ENCODE results near the gene TAMALIN. TPM values are rescaled to one million over a fixed set of nuclear protein-coding genes. Genes with fewer than 3 reads are reported as not detected.

Gene TAMALIN
- total RNA-seq, 2 experiments from 2014 or later, result 495 to 525 TPM

DNA sequence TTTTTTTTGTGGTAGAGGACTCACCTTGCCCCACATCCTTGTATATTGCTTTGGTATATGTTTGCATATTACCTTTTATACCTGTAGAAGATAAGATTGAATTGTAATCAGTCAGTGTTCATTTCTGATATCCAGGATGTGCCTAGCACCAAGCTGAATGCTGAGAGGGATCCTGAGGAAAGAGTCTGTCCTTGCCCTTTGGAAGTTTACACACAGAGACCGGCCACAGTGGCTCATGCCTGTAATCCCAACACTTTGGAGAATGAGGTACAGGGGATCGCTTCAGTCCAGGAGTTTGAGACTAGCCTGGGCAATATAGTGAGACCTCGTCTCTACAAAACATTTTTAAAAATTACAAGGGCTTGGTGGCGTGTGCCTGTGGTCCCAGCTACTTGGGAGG, 46.8 kb upstream of the TAMALIN start:
- H3K27ac ChIP-seq (ENCODE audit: low read depth in 1 of 2, low read length in 2 of 2), result no peak overlapping the region
- H3K27ac Mint-ChIP-seq, result peak overlapping the region; percentile 16
- H3K27me3 Mint-ChIP-seq, result no peaks in the 10 kb centered on the region
- peaks cover 2% of the 10 kb centered on the region for H3K36me3 ChIP-seq (ENCODE audit: insufficient read depth, low read length)
- peaks cover 4% of the 10 kb centered on the region for H3K4me1 ChIP-seq (ENCODE audit: insufficient read depth, low read length)
- no peak overlapping the region for H3K4me3 ChIP-seq (ENCODE audit: low read length)
- H3K9me3 ChIP-seq (ENCODE audit: control insufficient read depth in 1 of 2, insufficient read depth in 1 of 2, low read length in 2 of 2), result no peaks in the 10 kb centered on the region
- TF ChIP-seq, protein P1, sequence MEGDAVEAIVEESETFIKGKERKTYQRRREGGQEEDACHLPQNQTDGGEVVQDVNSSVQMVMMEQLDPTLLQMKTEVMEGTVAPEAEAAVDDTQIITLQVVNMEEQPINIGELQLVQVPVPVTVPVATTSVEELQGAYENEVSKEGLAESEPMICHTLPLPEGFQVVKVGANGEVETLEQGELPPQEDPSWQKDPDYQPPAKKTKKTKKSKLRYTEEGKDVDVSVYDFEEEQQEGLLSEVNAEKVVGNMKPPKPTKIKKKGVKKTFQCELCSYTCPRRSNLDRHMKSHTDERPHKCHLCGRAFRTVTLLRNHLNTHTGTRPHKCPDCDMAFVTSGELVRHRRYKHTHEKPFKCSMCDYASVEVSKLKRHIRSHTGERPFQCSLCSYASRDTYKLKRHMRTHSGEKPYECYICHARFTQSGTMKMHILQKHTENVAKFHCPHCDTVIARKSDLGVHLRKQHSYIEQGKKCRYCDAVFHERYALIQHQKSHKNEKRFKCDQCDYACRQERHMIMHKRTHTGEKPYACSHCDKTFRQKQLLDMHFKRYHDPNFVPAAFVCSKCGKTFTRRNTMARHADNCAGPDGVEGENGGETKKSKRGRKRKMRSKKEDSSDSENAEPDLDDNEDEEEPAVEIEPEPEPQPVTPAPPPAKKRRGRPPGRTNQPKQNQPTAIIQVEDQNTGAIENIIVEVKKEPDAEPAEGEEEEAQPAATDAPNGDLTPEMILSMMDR (IDR thresholded peaks at IDR 0.05), result no peak
- intact Hi-C loops (cut with DNase I, micrococcal nuclease), result loop anchor here in 1 of 2 experiments (2.0 kb wide), 1 partner anchor 15 kb away; no protein-coding TSS in a partner anchor
- DNase-seq (no peak), ATAC-seq (ENCODE audit: poor library complexity) (no peak)
- no peaks in the 10 kb centered on the region for H3K9me3 Mint-ChIP-seq
- POLR2A ChIA-PET, result interaction anchor here (0.6 kb wide), 1 partner anchor 29 kb away, joined by 3 read pairs; no protein-coding TSS in a partner anchor
- H3K4me1 Mint-ChIP-seq (ENCODE audit: low read depth), result peaks cover 65% of the 10 kb centered on the region
- H3K36me3 Mint-ChIP-seq (ENCODE audit: low read depth), result peaks cover 28% of the 10 kb centered on the region
- CTCF ChIA-PET, result interaction anchor here (3.7 kb wide), 1 partner anchor 11 kb away, joined by 13 read pairs; no protein-coding TSS in a partner anchor
- H3K4me3 Mint-ChIP-seq, result no peak overlapping the region
- no peaks in the 10 kb centered on the region for H3K27me3 ChIP-seq (ENCODE audit: control insufficient read depth in 1 of 2, insufficient read depth in 2 of 2, low read length in 2 of 2)

DNA sequence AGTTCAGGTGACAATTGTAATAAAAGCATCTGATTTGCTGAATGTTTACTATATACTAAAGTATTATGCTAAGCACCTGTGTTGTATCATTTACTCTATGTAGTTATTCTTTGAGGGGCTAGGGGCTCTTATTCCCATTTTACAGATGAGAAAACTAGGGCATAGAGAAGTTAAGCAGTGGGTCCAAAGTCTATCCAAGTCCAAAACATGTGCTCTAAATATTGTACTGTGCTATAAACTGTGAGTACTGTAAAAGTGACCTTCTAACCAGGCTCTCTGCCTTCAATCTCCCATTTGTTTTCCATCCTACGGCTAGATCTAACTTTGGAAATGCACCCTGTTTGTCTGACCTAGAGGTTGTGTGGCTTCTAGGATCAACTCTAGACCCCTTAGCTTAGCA, 46.3 kb upstream of the TAMALIN start:
- Histone ChIP-seq H3K9me3 (ENCODE audit: control insufficient read depth in 1 of 2, insufficient read depth in 1 of 2, low read length in 2 of 2) (no peaks in the 10 kb centered on the region), H3K4me3 (ENCODE audit: low read length) (no peak overlapping the region), H3K4me1 (ENCODE audit: insufficient read depth, low read length) (peaks cover 4% of the 10 kb centered on the region), H3K27me3 (ENCODE audit: control insufficient read depth in 1 of 2, insufficient read depth in 2 of 2, low read length in 2 of 2) (no peaks in the 10 kb centered on the region), H3K36me3 (ENCODE audit: insufficient read depth, low read length) (peaks cover 2% of the 10 kb centered on the region), H3K27ac (ENCODE audit: low read depth in 1 of 2, low read length in 2 of 2) (no peak overlapping the region)
- ATAC-seq (ENCODE audit: poor library complexity) (no peak), DNase-seq (no peak)
- ChIA-PET CTCF (interaction anchor here (3.7 kb wide), 1 partner anchor 10 kb away, joined by 13 read pairs; no protein-coding TSS in a partner anchor), POLR2A (interaction anchor here (0.6 to 2.5 kb wide), 2 partner anchors 11 to 28 kb away, joined by 3 to 19 read pairs; no protein-coding TSS in a partner anchor)
- TF ChIP-seq, protein P1 (IDR thresholded peaks at IDR 0.05), result no peak
- Mint-ChIP-seq H3K27ac (peak overlapping the region; percentile 63), H3K4me3 (no peak overlapping the region), H3K9me3 (no peaks in the 10 kb centered on the region), H3K36me3 (ENCODE audit: low read depth) (peaks cover 28% of the 10 kb centered on the region), H3K4me1 (ENCODE audit: low read depth) (peaks cover 61% of the 10 kb centered on the region), H3K27me3 (no peaks in the 10 kb centered on the region)
- intact Hi-C loops (cut with DNase I, micrococcal nuclease), result loop anchor here in 1 of 2 experiments (2.0 kb wide), 1 partner anchor 14 kb away; no protein-coding TSS in a partner anchor

DNA sequence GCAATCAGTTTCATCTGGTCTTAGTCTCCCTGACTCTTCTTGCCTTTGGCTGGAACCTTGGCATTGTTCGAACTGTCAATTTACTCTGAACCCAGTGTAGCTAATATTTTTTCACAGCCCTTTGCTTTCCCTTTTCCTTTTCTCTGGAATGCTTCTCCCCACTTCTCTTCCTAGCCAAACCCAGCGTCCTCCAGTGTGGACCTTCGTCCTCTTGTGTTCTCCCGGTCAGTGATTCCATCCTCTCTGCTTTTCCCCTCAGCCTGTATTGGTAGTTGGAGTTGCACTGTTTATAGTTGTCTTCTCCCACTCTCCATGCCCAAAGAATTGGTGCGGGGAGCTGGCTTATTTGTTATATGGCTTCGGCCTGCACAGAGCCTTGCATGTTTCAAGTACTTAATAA, 45.9 kb upstream of the TAMALIN start:
- H3K4me1 Mint-ChIP-seq (ENCODE audit: low read depth), result peaks cover 61% of the 10 kb centered on the region
- Histone ChIP-seq H3K4me1 (ENCODE audit: insufficient read depth, low read length) (peaks cover 4% of the 10 kb centered on the region), H3K4me3 (ENCODE audit: low read length) (no peak overlapping the region), H3K9me3 (ENCODE audit: control insufficient read depth in 1 of 2, insufficient read depth in 1 of 2, low read length in 2 of 2) (no peaks in the 10 kb centered on the region), H3K27me3 (ENCODE audit: control insufficient read depth in 1 of 2, insufficient read depth in 2 of 2, low read length in 2 of 2) (no peaks in the 10 kb centered on the region), H3K36me3 (ENCODE audit: insufficient read depth, low read length) (peaks cover 2% of the 10 kb centered on the region), H3K27ac (ENCODE audit: low read depth in 1 of 2, low read length in 2 of 2) (peak overlapping the region in 1 of 2 donors; percentile 16)
- H3K27ac Mint-ChIP-seq, result peak overlapping the region; percentile 63
- H3K4me3 Mint-ChIP-seq, result peak overlapping the region; percentile 10
- H3K36me3 Mint-ChIP-seq (ENCODE audit: low read depth), result peaks cover 28% of the 10 kb centered on the region
- H3K27me3 Mint-ChIP-seq, result no peaks in the 10 kb centered on the region
- H3K9me3 Mint-ChIP-seq, result no peaks in the 10 kb centered on the region
- TF ChIP-seq, protein P1 (IDR thresholded peaks at IDR 0.05), result no peak
- no peak for DNase-seq
- ChIA-PET POLR2A (interaction anchor here (2.5 kb wide), 1 partner anchor 10 kb away, joined by 19 read pairs; no protein-coding TSS in a partner anchor), CTCF (interaction anchor here (3.7 kb wide), 1 partner anchor 10 kb away, joined by 13 read pairs; no protein-coding TSS in a partner anchor)
- intact Hi-C loops (cut with DNase I, micrococcal nuclease), result loop anchor here in 1 of 2 experiments (2.0 kb wide), 1 partner anchor 14 kb away; no protein-coding TSS in a partner anchor
- ATAC-seq (ENCODE audit: poor library complexity), result no peak
